HG02642 (cell line): ENCODE data around the gene IQUB.
"Not testable (repeated sequence)": the region's sequence is repeated elsewhere in the genome, so short reads cannot be mapped to it uniquely, and the experiment has no call there.

Experiments
- ATAC-seq: cut with Tn5 transposase; IDR thresholded peaks from one replicate; pipeline ENCODE4 v1.9.1; 2021; ENCODE audit warnings: mild to moderate bottlenecking; ENCODE audit not compliant: unreplicated experiment, poor library complexity

Gene IQUB

DNA sequence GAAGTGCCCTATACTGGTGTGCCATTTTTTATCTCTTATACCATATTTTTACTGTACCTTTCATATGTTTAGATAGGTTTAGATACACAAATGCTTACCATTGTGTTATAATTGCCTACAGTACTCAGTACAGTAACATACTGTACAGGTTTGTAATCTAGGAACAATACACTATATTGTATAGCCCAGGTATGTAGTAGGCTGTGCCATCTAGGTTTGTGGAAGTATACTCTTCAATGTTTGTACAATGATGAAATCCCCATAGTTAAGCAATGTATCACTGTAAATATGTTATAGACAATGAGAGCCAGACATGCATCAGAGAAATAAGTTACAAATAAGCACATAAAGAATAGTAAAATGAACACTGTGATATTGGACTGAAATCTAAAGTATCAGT, 109.1 kb downstream of the IQUB start:
- no peak for ATAC-seq

DNA sequence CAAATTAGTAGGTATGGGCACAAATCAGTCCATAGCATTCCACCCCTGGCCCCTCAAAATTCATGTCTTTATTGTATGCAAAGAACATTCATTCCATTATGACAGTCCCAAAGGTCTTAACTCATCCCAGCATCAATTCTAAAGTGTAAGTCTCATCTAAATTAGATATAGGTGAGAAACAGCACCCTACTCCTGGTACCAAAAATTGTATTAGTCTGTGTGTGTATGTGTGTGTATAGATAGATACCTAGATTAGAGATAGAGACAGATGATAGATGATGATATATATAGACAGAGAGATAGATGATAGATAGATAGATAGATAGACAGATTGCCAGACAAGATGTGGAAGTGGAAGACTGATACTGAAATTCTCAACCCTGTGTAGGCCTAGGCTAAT, 109.9 kb downstream of the IQUB start:
- no peak for ATAC-seq

DNA sequence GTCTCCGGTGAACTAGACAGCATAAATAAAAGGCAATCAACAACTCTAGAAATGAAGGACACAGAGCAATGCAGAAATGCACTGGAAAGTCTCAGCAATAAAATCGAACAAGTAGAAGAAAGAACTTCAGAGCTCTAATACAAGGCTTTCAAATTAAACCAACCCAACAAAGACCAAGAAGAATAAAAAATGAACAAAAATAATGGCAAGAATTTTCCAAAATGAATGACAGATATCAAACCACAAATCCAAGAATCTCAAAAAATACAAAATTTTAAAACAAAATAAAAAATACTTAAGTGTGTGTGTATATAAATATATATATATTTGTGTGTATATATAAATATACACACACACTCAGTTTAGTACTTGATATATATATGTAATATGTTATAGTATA, 110.8 kb downstream of the IQUB start:
- ATAC-seq: no peak

DNA sequence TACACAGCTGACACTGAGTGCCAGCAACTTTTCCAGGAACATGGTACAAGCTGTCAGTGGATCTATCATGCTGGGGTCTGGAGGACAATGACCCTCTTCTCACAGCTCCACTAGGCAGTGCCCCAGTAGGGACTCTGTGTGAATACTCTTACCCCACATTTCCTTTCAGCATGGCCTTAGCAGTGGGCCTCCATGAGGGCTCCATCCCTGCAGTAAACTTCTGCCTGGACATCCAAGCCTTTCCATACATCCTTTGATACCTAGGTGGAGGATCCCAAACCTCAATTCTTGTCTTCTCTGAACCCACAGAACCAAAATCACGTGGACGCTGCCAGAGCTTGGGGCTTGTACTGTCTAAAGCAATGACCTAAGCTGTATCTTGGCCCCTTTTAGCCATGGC, 116.8 kb downstream of the IQUB start:
- no peak for ATAC-seq

DNA sequence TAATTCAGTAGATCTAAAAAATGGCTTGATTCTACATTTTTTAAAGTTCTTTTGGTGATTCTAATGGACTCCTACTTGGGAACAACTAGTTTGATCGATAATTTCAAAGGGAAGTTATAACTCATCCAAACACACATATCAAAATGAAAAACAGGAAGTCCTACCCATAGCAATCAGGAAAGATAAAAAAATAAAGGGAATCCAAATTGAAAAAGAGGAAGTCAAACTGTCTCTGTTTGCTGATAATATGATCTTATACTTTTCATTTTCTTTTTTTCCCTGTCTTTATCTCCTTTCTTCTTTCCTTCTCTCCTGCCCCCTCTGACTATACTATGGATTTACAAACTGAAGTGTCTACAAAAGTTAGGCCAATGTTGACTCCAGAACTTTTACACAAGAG, 118.8 kb downstream of the IQUB start:
- no peak for ATAC-seq

DNA sequence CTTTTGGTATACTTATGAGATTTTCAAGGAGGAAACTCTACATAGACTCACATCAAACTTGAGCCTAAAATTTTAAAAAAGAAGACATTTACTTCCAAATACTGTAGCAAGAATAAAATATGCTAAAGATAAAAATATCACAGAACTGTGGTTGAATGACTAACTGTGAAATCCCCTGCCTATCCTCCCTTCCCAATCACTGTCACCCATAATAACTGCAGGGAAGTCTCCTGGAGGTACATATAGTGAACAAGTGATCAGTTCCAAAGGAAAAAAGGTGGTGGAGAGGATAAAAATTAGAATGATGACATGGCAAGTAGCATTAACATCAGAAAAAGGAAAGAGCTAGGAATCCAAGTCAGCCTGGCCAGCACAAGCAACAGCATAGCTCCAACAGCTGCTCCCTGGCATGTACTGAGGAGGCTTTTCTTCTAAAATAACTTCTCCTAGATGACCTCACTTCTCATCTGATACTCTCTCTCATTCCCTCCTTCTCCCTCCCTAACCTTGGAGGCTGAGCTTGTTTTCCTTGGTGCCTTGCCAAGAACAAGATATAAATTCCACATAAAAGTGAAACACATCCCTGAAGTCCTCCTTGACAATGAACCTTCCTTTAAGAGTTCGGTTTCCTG, 124.0 kb downstream of the IQUB start:
- no peak for ATAC-seq

DNA sequence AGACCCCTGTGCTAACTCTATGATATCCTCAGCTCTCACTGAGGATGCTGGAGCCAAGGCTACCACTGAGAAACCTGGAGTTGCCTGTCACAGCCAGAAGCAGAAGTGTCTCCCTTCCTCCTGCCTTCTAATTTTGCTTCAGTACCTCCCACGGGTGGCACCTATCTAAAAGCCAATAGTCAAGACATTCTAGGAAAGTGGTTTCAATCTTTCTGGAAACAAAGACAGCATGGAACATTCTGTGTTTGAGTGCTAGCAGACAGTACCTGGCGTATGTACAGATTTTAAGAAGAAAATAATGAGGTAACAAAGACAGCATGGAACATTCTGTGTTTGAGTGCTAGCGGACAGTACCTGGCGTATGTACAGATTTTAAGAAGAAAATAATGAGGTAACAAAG, 126.4 kb downstream of the IQUB start:
- ATAC-seq: not testable (repeated sequence)
